ENCODE measurements around the gene ATP1A2.

Gene ATP1A2

GRCh38 chr1:160171980-160172379, 56.4 kb downstream of the ATP1A2 start:
- no peak for DNase-seq (ENCODE audit: low spot score)

GRCh38 chr1:160177231-160177630, 61.7 kb downstream of the ATP1A2 start:
- DNase-seq (ENCODE audit: low spot score) = no peak

- DNase-seq (ENCODE audit: low spot score) = no peak
Measured at GRCh38 chr1:160177667-160178066, 62.1 kb downstream of the ATP1A2 start.

- DNase-seq (ENCODE audit: low spot score) = no peak
Measured at GRCh38 chr1:160178731-160179130, 63.2 kb downstream of the ATP1A2 start.

GRCh38 chr1:160179336-160179735, 63.8 kb downstream of the ATP1A2 start:
- DNase-seq (ENCODE audit: low spot score) = no peak

- DNase-seq (ENCODE audit: low spot score) = peak; percentile 20
Measured at GRCh38 chr1:160186246-160186645, 70.7 kb downstream of the ATP1A2 start.

GRCh38 chr1:160186729-160187128, 71.2 kb downstream of the ATP1A2 start:
- DNase-seq (ENCODE audit: low spot score) = no peak

- no peak for DNase-seq (ENCODE audit: low spot score)
Measured at GRCh38 chr1:160187407-160187806, 71.8 kb downstream of the ATP1A2 start.

- no peak for DNase-seq (ENCODE audit: low spot score)
Measured at GRCh38 chr1:160188341-160188740, 72.8 kb downstream of the ATP1A2 start.

GRCh38 chr1:160189649-160190625, 74.4 kb downstream of the ATP1A2 start, which contains the start of gene CASQ1:
Gene CASQ1 (plus strand): TSS chr1:160190575. CDS start chr1:160190752, 177 bp downstream.
- DNase-seq (ENCODE audit: low spot score) = peak; percentile 73

GRCh38 chr1:160191756-160192155, 76.2 kb downstream of the ATP1A2 start:
- peak; percentile 87 for DNase-seq (ENCODE audit: low spot score)

GRCh38 chr1:160192234-160192633, 76.7 kb downstream of the ATP1A2 start:
- DNase-seq (ENCODE audit: low spot score) = no peak

All from cerebellar cortex (tissue), 1 donor.